Cardiac septum (tissue), 1 donor: ENCODE results near the gene ITK. TPM values are rescaled to one million over a fixed set of nuclear protein-coding genes. Genes with fewer than 3 reads are reported as not detected.
"Not testable (repeated sequence)": the region's sequence is repeated elsewhere in the genome, so short reads cannot be mapped to it uniquely, and the experiment has no call there.

Source experiments
- DNase-seq: peaks from one replicate; pipeline ENCODE4 v3.0.0-alpha.2; 2020; ENCODE audit warnings: low spot score
- intact Hi-C: fragments of 100-400 bp; cut with DNase I; formaldehyde crosslinking; loops from one replicate; pipeline ENCODE4 v1.14.0; 2022
- total RNA-seq: library from RNA; stranded (reverse); fragmentation: NEBNext Ultra II Directional; extraction: Animal tissue kit (Norgen Biotek cat#: 25700); gene quantifications from one replicate; pipeline ENCODE4 v1.2.1, GENCODE V29; 2021
- donor health status: DM: no; HTN: no; CAD: no.

ITK gene
- total RNA-seq, 1 donor from 2014 or later = 0.43 TPM

DNA sequence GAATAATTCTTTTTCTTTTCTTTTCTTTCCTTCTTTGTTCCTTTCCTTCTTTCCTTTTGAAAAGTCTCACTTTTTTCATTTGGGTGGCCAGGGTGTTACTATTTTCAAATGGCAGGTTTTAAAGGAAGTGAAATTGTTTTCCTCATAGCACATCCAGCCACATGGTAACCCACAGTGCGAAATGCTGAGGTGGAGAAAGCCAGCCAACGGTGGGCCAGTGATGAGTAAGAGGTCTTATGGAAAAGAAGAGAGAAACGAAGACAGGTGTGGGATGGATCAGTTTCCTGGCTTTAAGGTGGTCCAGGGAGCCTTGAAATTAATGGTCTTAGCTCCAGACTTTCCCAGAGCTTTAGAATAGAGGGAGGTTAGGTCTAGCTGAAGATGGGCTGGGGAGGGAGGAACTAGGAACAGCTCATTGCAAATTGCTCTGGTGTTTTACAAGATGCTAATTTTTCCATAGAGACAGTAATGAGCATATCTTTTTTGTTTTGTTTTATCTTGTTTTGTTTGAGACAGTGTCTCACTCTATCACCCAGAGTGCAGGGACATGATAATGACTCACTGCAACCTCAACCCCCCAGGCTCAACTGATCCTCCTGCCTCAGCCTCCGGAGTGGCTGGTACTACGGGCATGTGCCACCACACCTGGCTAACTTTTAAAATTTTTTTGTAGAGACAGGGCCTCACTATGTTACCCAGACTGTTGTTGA is 17.8 kb downstream of the ITK start:
- intact Hi-C loops = no loop called here
- no peak for DNase-seq

- DNase-seq = no peak
- intact Hi-C loops = no loop called here
Observed at GRCh38 chr5:157201857-157202256, 21.2 kb downstream of the ITK start.

DNA sequence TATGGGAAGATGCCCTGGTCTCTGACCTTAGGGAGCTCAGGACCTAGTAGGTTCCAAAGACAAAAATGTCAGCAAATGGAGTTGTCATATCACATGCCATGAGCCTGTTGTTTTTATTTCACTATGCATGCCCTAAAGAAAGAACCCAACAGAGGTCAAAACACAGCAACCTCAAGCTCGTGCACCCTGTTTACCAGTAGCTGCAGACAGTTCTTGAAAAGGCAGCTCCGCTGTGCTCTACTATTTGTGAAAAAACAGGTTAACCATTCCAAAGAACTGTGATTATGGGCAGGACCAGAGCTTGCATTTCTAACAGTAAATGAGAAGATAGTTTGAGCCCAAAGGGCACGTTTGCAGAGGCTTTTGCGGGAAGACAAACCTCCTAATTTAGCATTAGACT is 22.8 kb downstream of the ITK start:
- intact Hi-C loops = no loop called here
- DNase-seq = no peak

GRCh38 chr5:157204765-157205164 is 24.1 kb downstream of the ITK start:
- DNase-seq = no peak
- intact Hi-C loops = no loop called here

GRCh38 chr5:157205708-157206107 is 25.1 kb downstream of the ITK start:
- DNase-seq = no peak
- intact Hi-C loops = no loop called here

DNA sequence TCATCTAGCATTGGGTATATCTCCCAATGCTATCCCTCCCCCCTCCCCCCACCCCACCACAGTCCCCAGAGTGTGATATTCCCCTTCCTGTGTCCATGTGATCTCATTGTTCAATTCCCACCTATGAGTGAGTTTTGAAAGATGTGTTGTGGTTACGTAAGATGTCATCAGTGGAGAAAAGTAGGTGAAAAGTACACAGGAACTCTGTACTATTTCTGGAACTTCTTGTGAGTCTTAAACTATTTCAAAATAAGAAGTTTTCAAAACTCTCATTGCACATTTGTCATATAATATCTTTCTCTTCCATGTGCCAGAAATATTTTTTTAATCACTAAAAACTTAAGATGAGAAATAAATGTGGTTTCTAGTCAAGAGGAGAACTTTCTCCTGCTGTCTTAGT is 30.0 kb downstream of the ITK start:
- intact Hi-C loops, DNase-seq: not testable (repeated sequence)

- intact Hi-C loops = no loop called here
- no peak for DNase-seq
Observed at GRCh38 chr5:157212307-157212706, 31.7 kb downstream of the ITK start.

DNA sequence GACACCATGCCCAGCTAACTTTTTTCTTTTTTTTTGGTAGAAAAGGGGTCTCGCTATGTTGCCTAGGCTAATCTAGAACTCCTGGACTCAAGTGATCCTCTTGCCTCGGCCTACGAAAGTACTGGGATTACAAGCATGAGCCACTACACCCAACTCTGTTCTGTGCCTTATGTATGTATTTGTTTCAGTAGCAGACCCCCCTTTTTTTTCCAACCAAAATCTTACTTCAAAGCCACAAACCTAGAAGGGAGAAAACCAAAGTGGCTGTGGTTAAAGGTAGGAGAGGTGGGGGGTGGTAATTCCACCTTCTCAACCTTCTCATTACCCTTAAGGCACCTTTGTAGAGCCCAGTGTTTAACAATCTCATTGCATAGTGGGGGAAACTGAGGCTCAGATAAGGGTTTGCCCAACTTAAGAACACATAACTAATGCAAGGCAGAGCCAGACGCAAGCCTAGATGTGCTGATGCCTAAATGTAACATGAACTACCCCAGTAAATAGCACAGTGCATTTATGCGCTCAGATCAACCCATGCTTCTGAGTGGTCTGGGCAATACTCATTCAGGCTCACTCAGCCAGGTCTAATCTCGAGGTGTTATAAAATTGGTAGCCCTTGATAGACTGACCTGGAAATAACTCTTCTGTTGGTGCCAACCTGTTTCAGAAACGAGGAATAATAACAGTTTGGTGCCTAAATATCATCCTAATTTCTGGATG is 33.0 kb downstream of the ITK start:
- intact Hi-C loops = no loop called here

GRCh38 chr5:157214415-157214814 is 33.8 kb downstream of the ITK start:
- no peak for DNase-seq
- intact Hi-C loops = no loop called here

More for the DNA sequence above, 33.0 kb downstream of the ITK start:
- DNase-seq = no peak

DNA sequence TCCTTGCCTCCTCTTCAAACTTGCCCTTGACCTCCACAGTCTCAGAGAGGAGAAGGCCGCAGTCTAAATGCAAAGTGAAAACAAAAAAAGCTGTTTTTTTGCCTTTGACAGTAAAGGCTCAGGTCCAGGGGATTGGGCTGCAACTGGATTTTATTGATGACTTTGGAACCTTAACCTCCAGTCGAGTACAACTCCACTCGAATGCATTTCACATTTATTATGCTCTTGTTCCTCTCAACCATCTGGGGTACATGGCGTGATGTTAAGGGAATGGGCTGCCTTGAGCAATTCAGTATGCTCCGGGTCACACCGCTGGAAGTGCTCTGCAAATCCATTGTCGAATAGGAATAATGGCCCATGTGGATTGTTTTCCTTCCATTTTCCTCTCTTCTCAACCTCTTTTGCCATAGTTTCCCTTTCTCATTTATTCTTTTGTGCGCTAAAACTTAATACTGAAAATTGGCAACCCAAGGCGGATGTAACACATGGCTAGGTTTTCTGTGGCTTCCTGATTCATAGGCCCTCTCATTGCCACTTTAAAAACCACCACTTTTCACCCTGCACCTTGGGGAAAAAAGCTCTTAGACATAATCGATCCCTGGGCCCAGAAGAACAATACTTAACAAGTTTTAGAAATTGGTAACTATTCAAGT is 34.3 kb downstream of the ITK start:
- intact Hi-C loops = no loop called here
- DNase-seq = no peak

DNA sequence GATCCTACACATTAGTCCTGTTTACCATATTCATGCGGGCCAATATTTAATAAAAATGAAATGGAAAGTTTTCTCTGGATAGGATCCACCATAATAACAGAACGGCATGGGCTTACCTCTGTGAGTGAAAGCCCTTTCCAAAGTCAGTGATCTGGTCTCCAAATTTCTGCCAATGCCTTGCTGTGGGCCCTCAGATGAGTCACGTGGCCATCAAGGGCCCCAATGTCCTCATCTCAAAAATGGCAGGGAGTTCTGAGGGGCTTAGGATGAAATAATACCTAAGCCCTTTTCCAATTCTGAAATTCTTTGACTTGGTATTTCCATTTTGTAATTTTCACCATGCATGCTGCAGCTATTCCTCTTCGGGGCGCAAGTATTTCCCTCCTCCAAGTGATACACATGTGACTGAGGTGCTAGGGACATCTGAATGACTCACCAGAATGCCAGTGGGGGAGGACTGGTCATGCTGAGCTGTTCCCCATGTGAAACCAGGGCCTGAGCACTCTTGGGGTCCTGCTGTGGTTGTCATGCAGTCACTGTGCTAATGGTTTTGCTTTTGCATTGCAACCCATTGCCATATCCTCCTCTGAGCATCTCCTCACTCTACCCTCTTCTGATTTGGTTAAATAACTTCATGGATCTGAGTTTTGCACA is 35.0 kb downstream of the ITK start:
- intact Hi-C loops = no loop called here

DNA sequence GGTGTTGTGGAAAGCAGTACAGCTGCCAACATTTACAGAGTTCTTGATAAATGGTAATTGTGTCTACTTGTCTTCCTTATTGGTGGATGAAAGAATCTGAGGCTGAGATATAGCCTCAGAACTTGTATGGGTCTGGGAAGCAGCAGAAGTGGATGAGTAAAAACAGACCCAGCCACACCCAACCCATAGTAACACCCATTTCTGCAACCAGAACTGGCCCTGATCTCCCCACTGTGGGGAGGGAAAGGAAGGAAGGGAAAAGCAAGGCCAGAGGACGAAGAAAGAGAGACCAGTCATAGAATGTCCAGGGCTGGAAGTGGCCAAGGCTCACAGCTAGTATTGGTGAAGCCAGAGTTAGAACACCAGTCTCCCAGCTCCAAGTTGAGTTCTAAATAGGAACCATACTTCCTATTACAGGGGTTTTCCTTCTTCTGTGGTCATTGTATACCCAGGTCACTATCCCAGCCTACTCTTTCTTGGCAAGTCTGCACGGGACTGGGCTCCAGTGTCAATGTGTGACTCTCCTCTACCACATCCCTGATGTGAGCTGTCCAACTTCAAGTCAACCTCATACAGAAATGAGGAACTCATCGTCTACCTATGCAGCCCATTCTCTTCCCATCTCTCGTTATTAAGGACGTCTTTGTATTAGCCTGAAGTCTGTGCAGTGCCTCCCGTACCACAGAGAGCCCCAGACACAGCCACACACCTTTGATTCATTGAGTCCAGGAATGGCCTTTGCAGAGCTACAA is 35.9 kb downstream of the ITK start:
- DNase-seq = no peak
- intact Hi-C loops = no loop called here

More for the DNA sequence above, 35.0 kb downstream of the ITK start:
- no peak for DNase-seq

DNA sequence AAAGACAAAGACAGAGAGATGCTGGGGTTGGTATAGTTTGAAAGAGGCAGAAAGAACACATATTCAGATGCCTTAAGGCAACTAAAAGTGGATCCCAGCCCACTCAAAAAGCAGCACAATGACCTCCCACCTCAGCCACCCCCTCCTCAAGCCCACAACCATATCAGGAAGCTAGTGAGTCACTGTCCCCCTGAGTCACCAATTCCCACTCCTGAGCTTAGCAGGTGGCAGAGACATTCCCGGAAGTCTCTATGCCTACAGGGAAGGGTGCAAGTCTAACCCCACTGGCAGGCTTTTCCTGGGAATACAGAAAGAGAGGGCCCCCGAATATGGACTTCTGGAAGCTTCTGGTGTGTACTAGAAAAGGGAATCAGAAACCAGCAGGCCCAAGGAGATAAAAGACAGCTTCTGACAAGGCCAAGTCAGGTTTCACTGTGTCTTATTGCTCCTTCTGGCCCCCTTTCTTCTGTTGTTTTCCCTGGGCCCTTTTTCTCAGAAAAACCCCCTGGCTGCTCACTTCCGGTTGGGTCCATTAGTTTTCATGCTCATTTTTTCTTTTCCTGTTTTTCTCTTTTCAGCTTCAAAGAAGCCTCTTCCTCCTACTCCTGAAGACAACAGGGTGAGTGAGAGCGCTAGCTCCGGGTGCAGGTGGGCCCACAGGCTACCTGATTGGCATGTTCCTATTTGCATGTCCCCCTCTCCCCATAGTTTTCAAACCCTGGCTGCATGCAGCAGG is 36.8 kb downstream of the ITK start:
- DNase-seq = no peak
- intact Hi-C loops = no loop called here

DNA sequence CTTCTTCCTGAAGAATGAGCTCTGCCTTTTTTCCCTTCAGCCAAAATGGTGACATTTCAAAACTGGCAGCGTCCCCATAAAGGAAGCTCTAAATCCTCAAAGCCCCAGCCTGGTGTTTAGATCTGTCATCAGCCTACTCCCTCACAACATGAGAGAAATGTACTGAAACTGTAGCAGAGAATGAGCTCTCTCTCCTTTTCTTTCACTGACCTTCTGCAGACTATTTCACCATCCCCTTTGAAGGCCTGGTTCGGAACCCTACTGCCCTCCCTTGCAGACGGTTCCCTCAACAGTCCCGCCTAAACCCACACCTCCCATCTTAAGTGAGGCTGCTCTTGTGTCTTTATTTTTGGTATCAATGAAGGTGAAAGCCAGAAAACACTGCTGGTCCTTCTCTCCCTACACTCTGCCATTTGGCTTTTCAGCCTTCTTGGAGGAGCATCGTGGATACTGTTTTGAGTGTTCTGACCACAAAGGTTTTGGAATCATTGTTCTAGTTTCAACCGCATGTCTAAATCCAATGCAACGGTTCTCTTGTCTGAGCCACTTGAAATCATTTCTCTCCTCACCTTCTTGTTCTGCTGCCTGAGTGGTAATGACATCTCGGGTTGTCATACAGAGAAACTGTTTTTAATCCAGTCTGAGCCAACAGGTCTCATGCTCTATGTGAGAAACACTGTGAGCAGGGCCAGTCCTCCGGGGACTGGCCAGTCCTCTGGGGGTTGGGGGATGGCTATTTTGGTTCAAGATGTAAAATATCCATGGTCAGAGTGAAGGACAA is 39.0 kb downstream of the ITK start:
- intact Hi-C loops = no loop called here
- no peak for DNase-seq

DNA sequence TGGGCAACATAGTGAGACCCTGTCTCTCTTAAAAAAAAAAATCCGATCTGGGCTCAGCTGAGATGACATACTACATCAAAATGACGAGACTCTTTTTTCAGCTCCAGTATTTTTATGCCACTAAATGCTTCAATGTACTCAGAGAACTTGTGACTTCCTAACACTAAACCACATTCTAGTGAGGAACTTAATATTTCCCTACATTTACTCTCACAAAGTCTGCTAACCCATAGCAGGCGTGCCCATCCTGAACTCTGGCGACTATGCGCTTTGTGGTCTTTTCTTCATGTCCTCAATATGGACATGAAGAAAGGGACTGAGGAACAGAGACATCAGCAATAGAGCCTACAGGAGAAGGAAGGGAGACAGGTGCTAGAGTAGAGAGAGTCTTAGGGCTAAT is 41.3 kb downstream of the ITK start:
- intact Hi-C loops = no loop called here
- no peak for DNase-seq

- intact Hi-C loops = no loop called here
- DNase-seq = no peak
Observed at GRCh38 chr5:157222506-157223230, 42.0 kb downstream of the ITK start.
